Activated naive CD8-positive, alpha-beta T cell (primary cell): ENCODE measurements around the gene ZSWIM8.

Experiments
- H3K27ac Mint-ChIP-seq: one replicate; pipeline ENCODE4 v1.8.0; 2021; ENCODE audit warnings: mixed read lengths
- H3K27me3 Mint-ChIP-seq: one replicate; pipeline ENCODE4 v1.8.0; 2021; ENCODE audit warnings: mixed read lengths
- H3K36me3 Mint-ChIP-seq: one replicate; pipeline ENCODE4 v1.8.0; 2021; ENCODE audit warnings: mixed read lengths
- H3K4me1 Mint-ChIP-seq: one replicate; pipeline ENCODE4 v1.8.0; 2021; ENCODE audit warnings: low read depth, mixed read lengths
- H3K4me3 Mint-ChIP-seq: one replicate; pipeline ENCODE4 v1.8.0; 2021; ENCODE audit warnings: mild to moderate bottlenecking, mixed read lengths
- H3K9me3 Mint-ChIP-seq: one replicate; pipeline ENCODE4 v1.8.0; 2021; ENCODE audit warnings: low read depth, mixed read lengths

Gene ZSWIM8

DNA sequence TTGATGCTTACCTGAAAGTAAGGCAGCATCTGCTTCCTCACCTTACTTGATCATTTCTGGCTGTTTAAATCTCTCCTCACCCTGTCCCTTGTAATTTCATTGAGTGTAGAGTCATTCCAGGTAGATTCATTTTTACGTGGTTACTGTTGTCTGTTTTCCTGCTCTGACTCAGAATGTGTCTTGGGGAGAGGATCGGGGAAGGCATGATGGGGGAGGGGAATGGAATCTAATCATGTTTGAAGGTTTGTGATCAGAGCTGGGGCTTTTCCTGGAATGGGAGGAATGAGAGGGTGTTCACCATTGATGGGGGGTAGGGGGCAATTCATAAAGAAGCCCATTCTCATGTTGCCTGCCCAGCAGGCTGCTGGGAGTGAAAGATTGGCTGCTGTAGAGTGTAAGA is 22.5 kb upstream of the ZSWIM8 start:
- no peaks in the 10 kb centered on the region for H3K27me3 Mint-ChIP-seq
- no peak overlapping the region for H3K4me3 Mint-ChIP-seq
- H3K4me1 Mint-ChIP-seq: peaks cover 27% of the 10 kb centered on the region
- no peaks in the 10 kb centered on the region for H3K9me3 Mint-ChIP-seq
- H3K27ac Mint-ChIP-seq: peak overlapping the region; percentile 28
- H3K36me3 Mint-ChIP-seq: no peaks in the 10 kb centered on the region

DNA sequence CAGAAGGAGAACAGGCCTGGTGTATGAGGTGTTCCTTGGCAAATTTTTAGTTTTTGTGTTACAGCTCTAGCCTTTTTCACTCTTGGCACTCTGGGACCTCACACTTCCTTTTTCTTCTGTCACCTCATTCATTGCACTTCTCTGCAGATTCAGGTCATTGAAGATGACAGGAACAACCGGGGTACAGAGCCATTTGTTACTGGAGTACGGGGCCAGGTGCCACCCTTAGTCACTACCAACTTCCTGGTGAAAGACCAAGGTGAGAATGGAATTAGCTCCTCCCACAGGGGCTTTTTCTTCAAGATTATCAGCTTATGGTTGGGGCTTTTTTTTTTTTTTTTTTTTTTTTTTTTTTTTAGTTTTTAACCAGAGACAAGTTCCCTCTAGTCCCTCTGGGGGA is 22.1 kb upstream of the ZSWIM8 start:
- H3K27ac Mint-ChIP-seq: no peak overlapping the region
- H3K27me3 Mint-ChIP-seq: no peaks in the 10 kb centered on the region
- no peaks in the 10 kb centered on the region for H3K9me3 Mint-ChIP-seq
- peaks cover 24% of the 10 kb centered on the region for H3K4me1 Mint-ChIP-seq
- no peak overlapping the region for H3K4me3 Mint-ChIP-seq
- no peaks in the 10 kb centered on the region for H3K36me3 Mint-ChIP-seq

DNA sequence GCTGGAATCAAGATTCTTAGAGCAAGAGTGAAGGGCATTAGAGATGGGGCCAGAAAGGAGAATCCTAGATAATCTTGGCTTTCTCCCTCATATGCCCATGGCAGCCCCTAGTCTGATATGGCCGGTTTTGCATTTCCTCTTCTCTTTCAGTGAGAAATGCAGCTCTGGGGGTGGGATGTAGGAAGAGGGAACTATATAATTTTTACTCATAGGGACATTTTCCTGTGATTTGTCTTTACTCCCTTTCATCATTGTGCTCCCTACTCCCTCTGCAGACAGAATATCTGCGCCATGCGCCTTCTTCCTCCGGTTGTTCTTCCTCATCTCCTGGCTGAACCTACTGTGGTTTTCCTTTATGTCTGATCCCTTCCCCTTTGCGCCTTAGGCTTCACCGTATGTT is 20.3 kb upstream of the ZSWIM8 start:
- Mint-ChIP-seq H3K36me3 (peaks cover 7% of the 10 kb centered on the region), H3K4me1 (peaks cover 21% of the 10 kb centered on the region), H3K27ac (no peak overlapping the region), H3K27me3 (no peaks in the 10 kb centered on the region), H3K4me3 (no peak overlapping the region), H3K9me3 (no peaks in the 10 kb centered on the region)

DNA sequence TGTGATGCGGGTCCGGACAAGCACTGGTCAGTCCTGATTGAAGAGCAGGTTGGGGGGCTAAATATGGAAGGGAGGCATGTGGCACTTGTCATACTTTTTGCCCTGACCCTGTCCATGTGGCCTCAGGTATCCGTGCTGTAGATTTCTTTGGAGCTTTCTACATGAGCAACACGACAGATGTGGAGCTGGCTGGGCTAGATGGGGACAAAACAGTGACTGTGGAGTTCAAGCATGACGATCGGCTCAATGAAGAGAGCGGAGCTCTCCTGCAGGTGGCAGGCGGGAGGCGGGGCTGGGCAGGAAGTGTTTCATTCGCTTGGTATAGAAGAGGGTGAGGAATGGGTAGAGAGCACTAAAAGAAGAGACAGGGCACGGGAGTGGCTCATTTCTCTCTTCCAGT is 16.5 kb upstream of the ZSWIM8 start:
- no peaks in the 10 kb centered on the region for H3K27me3 Mint-ChIP-seq
- H3K36me3 Mint-ChIP-seq: peaks cover 14% of the 10 kb centered on the region
- no peaks in the 10 kb centered on the region for H3K9me3 Mint-ChIP-seq
- peaks cover 27% of the 10 kb centered on the region for H3K4me1 Mint-ChIP-seq
- no peak overlapping the region for H3K4me3 Mint-ChIP-seq
- H3K27ac Mint-ChIP-seq: peak overlapping the region; percentile 36

DNA sequence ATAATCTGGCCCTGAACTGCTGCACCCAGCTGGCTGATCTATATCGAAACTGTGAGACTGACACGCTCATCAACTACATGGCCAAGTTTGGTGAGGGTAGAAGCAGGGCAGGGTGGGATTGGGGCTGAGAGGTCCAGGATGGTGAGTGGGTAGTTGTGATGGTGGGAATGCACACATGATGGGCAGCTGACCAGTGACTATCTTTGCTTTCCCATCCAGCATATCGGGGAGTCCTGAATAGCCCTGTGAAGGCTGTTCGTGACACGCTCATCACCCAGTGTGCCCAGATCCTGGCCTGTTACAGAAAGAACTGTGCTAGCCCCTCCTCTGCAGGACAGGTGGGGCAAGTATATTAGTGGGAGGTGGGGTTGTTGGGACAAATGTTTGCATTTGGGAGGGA is 16.0 kb upstream of the ZSWIM8 start:
- H3K4me3 Mint-ChIP-seq: no peak overlapping the region
- H3K27ac Mint-ChIP-seq: peak overlapping the region; percentile 36
- peaks cover 16% of the 10 kb centered on the region for H3K36me3 Mint-ChIP-seq

DNA sequence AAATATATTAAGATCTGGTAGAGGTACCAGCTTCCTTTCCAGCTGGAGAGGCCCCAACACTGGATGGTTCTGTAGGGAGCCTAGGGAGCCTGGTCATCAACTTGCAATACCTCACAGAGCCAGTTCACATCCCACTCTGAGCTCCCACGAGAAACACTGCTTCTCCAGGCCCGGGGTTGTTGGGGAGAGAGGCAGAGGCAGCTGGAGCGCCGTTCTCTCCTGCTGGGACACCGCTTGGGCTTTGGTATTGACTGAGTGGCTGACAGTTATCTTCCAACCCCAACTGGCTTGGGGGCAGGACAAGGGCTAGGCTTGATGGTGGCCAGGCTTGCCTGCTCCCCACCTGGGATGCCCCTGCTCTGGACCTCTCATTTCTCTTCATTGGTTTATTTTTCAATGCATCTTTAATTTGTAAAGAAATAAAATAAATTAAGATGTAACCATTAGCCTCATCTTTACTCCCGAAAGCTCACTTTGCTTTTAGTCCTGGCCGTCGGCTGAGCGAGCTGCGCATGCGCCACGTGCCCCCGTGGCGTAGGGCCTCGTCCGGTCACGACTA is 13.6 kb upstream of the ZSWIM8 start:
- peaks cover 48% of the 10 kb centered on the region for H3K4me1 Mint-ChIP-seq
- H3K36me3 Mint-ChIP-seq: peaks cover 18% of the 10 kb centered on the region

More for the DNA sequence above, 16.0 kb upstream of the ZSWIM8 start:
- no peaks in the 10 kb centered on the region for H3K9me3 Mint-ChIP-seq
- H3K27me3 Mint-ChIP-seq: no peaks in the 10 kb centered on the region
- peaks cover 31% of the 10 kb centered on the region for H3K4me1 Mint-ChIP-seq

DNA sequence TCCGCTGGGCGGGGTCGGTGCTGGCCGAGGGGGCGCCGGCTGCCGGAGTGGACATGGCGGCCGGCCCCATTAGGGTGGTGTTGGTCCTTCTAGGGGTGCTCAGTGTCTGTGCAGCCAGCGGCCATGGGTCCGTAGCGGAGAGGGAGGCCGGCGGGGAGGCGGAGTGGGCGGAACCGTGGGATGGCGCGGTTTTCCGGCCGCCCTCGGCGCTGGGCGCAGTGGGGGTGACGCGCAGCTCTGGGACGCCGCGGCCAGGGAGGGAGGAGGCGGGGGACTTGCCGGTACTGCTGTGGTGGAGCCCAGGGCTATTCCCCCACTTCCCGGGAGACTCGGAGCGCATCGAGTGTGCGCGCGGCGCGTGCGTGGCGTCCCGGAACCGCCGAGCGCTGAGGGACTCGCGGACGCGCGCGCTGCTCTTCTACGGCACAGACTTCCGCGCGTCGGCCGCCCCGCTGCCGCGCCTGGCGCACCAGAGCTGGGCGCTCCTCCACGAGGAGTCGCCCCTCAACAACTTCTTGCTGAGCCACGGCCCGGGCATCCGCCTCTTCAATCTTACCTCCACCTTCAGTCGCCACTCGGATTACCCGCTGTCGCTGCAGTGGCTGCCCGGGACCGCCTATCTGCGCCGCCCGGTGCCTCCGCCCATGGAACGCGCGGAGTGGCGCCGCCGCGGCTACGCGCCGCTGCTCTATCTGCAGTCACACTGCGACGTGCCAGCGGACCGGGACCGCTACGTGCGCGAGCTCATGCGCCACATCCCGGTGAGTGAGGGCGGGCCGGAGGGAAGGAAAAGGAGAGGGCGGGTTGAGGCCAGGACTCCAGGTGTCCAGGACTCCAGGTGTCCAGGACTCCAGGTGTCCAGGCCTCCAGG is 12.9 kb upstream of the ZSWIM8 start:
- Mint-ChIP-seq H3K4me3 (peak overlapping the region; percentile 96), H3K4me1 (peaks cover 53% of the 10 kb centered on the region), H3K9me3 (no peaks in the 10 kb centered on the region), H3K27ac (peak overlapping the region; percentile 91), H3K36me3 (peaks cover 18% of the 10 kb centered on the region), H3K27me3 (no peaks in the 10 kb centered on the region)

More for the DNA sequence above, 13.6 kb upstream of the ZSWIM8 start:
- H3K27me3 Mint-ChIP-seq: no peaks in the 10 kb centered on the region
- H3K9me3 Mint-ChIP-seq: no peaks in the 10 kb centered on the region
- H3K4me3 Mint-ChIP-seq: peak overlapping the region; percentile 96
- H3K27ac Mint-ChIP-seq: peak overlapping the region; percentile 91

DNA sequence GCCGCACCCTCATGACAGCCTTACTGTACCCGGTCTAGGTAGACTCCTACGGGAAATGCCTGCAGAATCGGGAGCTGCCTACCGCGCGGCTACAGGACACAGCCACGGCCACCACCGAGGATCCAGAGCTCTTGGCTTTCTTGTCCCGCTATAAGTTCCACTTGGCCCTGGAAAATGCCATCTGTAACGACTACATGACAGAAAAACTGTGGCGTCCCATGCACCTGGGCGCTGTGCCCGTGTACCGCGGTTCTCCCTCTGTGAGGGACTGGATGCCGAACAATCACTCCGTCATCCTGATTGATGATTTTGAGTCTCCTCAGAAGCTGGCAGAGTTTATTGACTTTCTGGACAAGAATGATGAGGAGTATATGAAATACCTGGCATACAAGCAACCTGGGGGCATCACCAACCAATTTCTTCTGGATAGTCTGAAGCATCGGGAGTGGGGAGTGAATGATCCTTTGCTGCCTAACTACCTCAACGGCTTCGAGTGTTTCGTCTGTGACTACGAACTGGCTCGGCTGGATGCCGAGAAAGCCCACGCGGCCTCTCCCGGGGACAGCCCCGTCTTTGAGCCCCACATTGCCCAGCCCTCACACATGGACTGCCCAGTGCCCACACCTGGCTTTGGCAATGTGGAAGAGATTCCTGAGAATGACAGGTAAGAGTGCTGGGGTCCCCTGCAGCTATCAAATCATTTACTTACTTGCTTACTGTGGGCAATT is 12.1 kb upstream of the ZSWIM8 start:
- Mint-ChIP-seq H3K4me1 (peaks cover 53% of the 10 kb centered on the region), H3K9me3 (no peaks in the 10 kb centered on the region), H3K4me3 (peak overlapping the region; percentile 96), H3K36me3 (peaks cover 18% of the 10 kb centered on the region), H3K27me3 (no peaks in the 10 kb centered on the region), H3K27ac (peak overlapping the region; percentile 91)

DNA sequence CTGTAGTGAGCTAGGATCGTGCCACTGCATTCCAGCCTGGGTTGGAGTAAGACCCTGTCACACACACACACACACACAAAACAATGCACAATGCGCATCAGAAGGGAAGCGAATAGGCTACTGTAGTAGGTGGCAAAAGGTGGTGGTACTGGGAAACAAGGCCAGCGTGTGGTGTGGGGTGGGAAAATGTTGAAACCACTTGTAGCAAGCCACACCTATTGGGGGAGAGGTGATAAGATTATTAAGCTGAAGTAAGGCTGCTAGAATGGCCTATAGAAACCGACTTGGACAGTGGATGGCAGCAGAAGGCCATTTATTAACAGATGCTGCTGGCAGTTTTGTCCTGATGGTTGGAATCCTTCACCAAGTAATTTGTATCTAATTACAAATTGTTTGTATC is 10.8 kb upstream of the ZSWIM8 start:
- Mint-ChIP-seq H3K27me3 (no peaks in the 10 kb centered on the region), H3K9me3 (no peaks in the 10 kb centered on the region), H3K36me3 (peaks cover 14% of the 10 kb centered on the region), H3K4me3 (peak overlapping the region; percentile 96), H3K27ac (peak overlapping the region; percentile 76), H3K4me1 (peaks cover 43% of the 10 kb centered on the region)

DNA sequence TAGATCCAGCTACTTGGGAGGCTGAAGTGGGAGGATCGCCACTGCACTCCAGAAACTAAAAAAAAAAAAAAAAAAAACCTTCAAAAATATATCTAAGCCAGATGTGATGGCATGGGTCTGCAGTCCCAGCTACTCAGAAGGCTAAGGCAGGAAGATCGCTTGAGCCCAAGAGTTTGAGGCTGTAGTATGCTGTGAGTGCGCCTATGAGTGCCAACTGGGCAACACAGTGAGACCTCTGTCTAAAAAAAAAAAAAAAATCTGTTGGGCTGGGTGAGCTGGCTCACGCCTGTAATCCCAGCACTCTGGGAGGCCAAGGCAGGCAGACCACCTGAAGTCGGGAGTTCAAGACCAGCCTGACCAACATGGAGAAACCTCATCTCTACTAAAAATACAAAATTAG is 6.4 kb upstream of the ZSWIM8 start:
- Mint-ChIP-seq H3K4me1 (peaks cover 57% of the 10 kb centered on the region), H3K4me3 (no peak overlapping the region), H3K36me3 (peaks cover 7% of the 10 kb centered on the region), H3K27ac (no peak overlapping the region), H3K27me3 (no peaks in the 10 kb centered on the region), H3K9me3 (no peaks in the 10 kb centered on the region)

DNA sequence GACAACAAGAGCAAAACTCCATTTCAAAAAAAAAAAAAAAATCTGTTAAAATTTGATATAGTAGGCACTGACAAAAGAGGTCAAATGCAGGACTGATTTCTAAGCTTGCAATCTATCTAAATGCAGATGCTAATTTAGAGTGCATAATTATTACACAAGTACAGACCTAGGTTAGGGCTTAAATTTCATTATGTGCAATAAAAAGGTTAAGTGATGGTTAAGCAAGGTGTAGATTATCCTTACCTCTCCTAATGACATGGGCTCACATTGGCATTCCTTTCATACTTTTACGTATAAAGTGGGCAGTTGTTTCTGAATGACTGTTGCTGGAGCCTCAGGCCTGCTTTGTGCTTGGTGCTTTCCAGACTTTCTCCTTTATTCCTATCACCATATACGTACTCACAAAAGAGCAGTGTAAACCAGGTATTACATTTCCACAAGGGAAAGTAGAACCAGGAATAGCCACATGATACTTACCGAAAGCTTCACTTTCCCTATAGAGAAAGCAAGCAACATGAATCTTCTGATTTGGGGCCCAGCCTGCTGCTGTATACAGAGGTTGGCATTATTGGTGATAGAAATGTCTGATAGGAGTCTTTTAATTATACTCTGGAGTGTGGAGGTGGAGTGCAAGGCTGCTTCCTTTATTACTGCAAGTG is 5.7 kb upstream of the ZSWIM8 start:
- H3K27ac Mint-ChIP-seq: peak overlapping the region; percentile 58
- H3K4me1 Mint-ChIP-seq: peaks cover 52% of the 10 kb centered on the region
- peak overlapping the region; percentile 100 for H3K4me3 Mint-ChIP-seq

DNA sequence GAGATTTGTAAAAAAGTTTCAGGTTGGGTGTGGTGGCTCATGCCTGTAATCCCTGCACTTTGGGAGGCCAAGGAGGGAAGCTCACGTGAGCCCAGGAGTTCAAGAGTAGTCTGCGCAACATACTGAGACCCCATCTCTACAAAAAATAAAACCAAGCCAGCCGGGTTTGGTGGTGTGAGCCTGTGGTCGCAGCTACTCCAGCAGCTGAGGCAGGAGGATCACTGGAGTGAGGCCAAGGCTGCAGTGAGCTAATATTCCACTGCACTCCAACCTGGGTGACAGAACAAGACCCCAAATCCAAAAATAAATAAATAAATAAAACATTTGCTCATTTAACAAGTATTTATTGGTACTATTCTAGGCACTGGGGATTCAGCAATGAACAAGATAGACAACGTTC is 5.1 kb upstream of the ZSWIM8 start:
- H3K4me3 Mint-ChIP-seq: peak overlapping the region; percentile 100
- no peaks in the 10 kb centered on the region for H3K9me3 Mint-ChIP-seq
- no peaks in the 10 kb centered on the region for H3K27me3 Mint-ChIP-seq
- H3K27ac Mint-ChIP-seq: peak overlapping the region; percentile 99
- H3K36me3 Mint-ChIP-seq: peaks cover 5% of the 10 kb centered on the region
- peaks cover 50% of the 10 kb centered on the region for H3K4me1 Mint-ChIP-seq

More for the DNA sequence above, 5.7 kb upstream of the ZSWIM8 start:
- Mint-ChIP-seq H3K9me3 (no peaks in the 10 kb centered on the region), H3K36me3 (peaks cover 5% of the 10 kb centered on the region), H3K27me3 (no peaks in the 10 kb centered on the region)

DNA sequence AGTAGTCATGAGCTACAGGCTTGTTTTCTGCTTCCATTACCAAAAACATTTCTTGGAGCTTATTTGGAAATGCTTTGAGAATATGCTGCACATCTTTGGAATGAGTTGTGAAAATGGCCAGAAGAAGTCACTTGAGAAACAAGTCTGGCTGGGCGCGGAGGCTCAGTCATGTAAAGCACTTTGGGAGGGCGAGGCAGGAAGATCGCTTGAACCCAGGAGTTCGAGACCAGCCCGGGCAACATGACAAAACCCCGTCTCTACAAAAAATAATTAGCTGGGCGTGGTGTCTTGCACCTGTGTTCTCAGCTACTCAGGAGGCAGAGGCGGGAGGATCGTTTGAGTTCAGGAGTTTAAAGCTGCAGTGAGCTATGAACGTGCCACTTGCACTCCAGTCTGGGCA is 4.4 kb upstream of the ZSWIM8 start:
- peak overlapping the region; percentile 99 for H3K27ac Mint-ChIP-seq
- H3K27me3 Mint-ChIP-seq: no peaks in the 10 kb centered on the region
- peak overlapping the region; percentile 100 for H3K4me3 Mint-ChIP-seq
- H3K9me3 Mint-ChIP-seq: no peaks in the 10 kb centered on the region
- peaks cover 5% of the 10 kb centered on the region for H3K36me3 Mint-ChIP-seq
- peaks cover 46% of the 10 kb centered on the region for H3K4me1 Mint-ChIP-seq

DNA sequence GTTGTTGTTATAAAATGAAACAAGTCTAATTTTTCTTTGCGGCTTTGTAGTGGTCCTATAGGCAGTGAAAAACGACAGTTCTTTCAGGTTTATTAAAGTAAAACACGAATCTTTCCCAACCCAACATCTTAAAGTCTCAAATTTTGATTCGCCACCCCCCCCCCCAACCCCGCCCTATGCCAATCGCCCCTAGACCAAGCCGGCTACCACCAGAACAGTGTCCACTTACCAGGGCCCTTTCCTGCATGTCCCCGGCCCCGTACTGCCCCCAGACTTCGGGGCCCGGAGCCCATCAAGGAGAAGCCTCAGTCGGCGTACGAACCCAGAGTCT is 3.9 kb upstream of the ZSWIM8 start:
- peaks cover 5% of the 10 kb centered on the region for H3K36me3 Mint-ChIP-seq
- H3K4me1 Mint-ChIP-seq: peaks cover 51% of the 10 kb centered on the region
- no peaks in the 10 kb centered on the region for H3K9me3 Mint-ChIP-seq
- H3K4me3 Mint-ChIP-seq: peak overlapping the region; percentile 100
- H3K27me3 Mint-ChIP-seq: no peaks in the 10 kb centered on the region
- peak overlapping the region; percentile 99 for H3K27ac Mint-ChIP-seq
